GM12878 (cell line): ENCODE data around the gene CBLB. TPM values are rescaled to one million over a fixed set of nuclear protein-coding genes. Genes with fewer than 3 reads are reported as not detected.
A peak's percentile ranks its signal among the peaks of the same experiment; 100 is the strongest.

Experiments
- BHLHE40 ChIP-seq, 2 experiments: fragments of 450-650 bp in 1 of 2; IDR thresholded peaks; 2 replicates each; pipeline ENCODE4 v1.6.1; 2011 to 2017; ENCODE audit warnings: low read depth in 2 of 2, borderline replicate concordance in 1 of 2, improper control_type of control experiment in 1 of 2, low read length in 1 of 2, mild to moderate bottlenecking in 1 of 2
- CBFB ChIP-seq: IDR thresholded peaks from 2 replicates; pipeline ENCODE4 v1.6.1; 2016; ENCODE audit warnings: antibody characterized with exemption, low read depth
- CEBPB ChIP-seq, 2 experiments: fragments of 150-350 bp in 1 of 2; IDR thresholded peaks; 2 replicates each; pipeline ENCODE4 v1.6.1; 2012 to 2014; ENCODE audit warnings: low read depth in 2 of 2, low read length in 2 of 2, borderline replicate concordance in 1 of 2, inconsistent platforms in 1 of 2
- EED ChIP-seq: sonication (generic); IDR thresholded peaks from 2 replicates; pipeline ENCODE4 v1.6.1; 2016; ENCODE audit warnings: antibody characterized with exemption, low read depth
- ESRRA ChIP-seq: IDR thresholded peaks from 2 replicates; pipeline ENCODE4 v1.6.1; 2012; ENCODE audit warnings: mild to moderate bottlenecking, low read length, improper control_type of control experiment
- IRF4 ChIP-seq: IDR thresholded peaks from 2 replicates; pipeline ENCODE4 v1.6.1; 2011; ENCODE audit warnings: low read depth, low read length
- JUND ChIP-seq: IDR thresholded peaks from 2 replicates; pipeline ENCODE4 v1.6.1; 2012; ENCODE audit warnings: low read depth, mild to moderate bottlenecking, low read length, improper control_type of control experiment, moderate library complexity
- MAX ChIP-seq: IDR thresholded peaks from 2 replicates; pipeline ENCODE4 v1.6.1; 2012; ENCODE audit warnings: low read depth, low read length, improper control_type of control experiment
- MYC ChIP-seq: IDR thresholded peaks from 2 replicates; pipeline ENCODE4 v1.6.1; 2011; ENCODE audit warnings: mild to moderate bottlenecking, low read length, moderate library complexity, inconsistent platforms; ENCODE audit not compliant: insufficient read depth, insufficient replicate concordance, insufficient read length, severe bottlenecking
- NR2F1 ChIP-seq: fragments of 450-650 bp; conservative IDR thresholded peaks from 2 replicates; pipeline ENCODE4 v1.6.1; 2017; ENCODE audit warnings: mild to moderate bottlenecking
- PBX3 ChIP-seq: IDR thresholded peaks from 2 replicates; pipeline ENCODE4 v1.6.1; 2011; ENCODE audit warnings: mild to moderate bottlenecking, low read depth, low read length, moderate library complexity; ENCODE audit not compliant: insufficient replicate concordance
- RAD51 ChIP-seq: fragments of 450-650 bp; IDR thresholded peaks from 2 replicates; pipeline ENCODE4 v1.6.1; 2016; ENCODE audit warnings: moderate library complexity, mild to moderate bottlenecking, inconsistent platforms
- RFX5 ChIP-seq: IDR thresholded peaks from 2 replicates; pipeline ENCODE4 v1.6.1; 2011; ENCODE audit warnings: low read depth, low read length, improper control_type of control experiment
- SIN3A ChIP-seq: IDR thresholded peaks from 2 replicates; pipeline ENCODE4 v1.6.1; 2012; ENCODE audit warnings: low read depth, low read length, improper control_type of control experiment
- SMARCA5 ChIP-seq: fragments of 450-650 bp; IDR thresholded peaks from 2 replicates; pipeline ENCODE4 v1.6.1; 2017; ENCODE audit warnings: mild to moderate bottlenecking
- SMC3 ChIP-seq: IDR thresholded peaks from 2 replicates; pipeline ENCODE4 v1.6.1; 2011; ENCODE audit warnings: low read length, improper control_type of control experiment, borderline replicate concordance
- SUPT20H ChIP-seq: IDR thresholded peaks from 2 replicates; pipeline ENCODE4 v1.6.1; 2011; ENCODE audit warnings: low read depth, mild to moderate bottlenecking, low read length, moderate library complexity, borderline replicate concordance; ENCODE audit not compliant: control insufficient read depth
- polyA plus RNA-seq, 11 experiments: library from polyadenylated mRNA; depleted of rRNA in 4 of 11; unstranded in 6 of 11; stranded (reverse) in 5 of 11; fragments of >200 nt; fragmentation: Nextera tagmentation in 4 of 11; fragmentation: Illumina TruSeq in 1 of 11; extraction: Ambion mirVana in 4 of 11; extraction: Trizol in 1 of 11; gene quantifications; 1 replicate in 1 of 11; 2 replicates in 10 of 11; pipeline versions ENCODE4 v1.2.1 to v1.2.3, GENCODE V29; 2011 to 2016; ENCODE audit warnings: inconsistent platforms in 2 of 11, missing spikeins in 2 of 11, low read depth in 1 of 11
- total RNA-seq, 4 experiments: library from RNA; depleted of rRNA in 3 of 4; stranded (reverse); fragments of >200 nt in 3 of 4; fragmentation: Illumina TruSeq in 1 of 4; extraction: Trizol in 1 of 4; gene quantifications; 2 replicates each; pipeline versions ENCODE4 v1.2.1 to v1.2.3, GENCODE V29; 2013 to 2021
- TF ChIP-seq, protein P1 (sequence below): fragments of 450-650 bp; IDR thresholded peaks from 2 replicates; pipeline ENCODE4 v1.6.1; 2016; ENCODE audit warnings: mild to moderate bottlenecking, moderate library complexity, borderline replicate concordance
- TF ChIP-seq, protein P2 (sequence below): fragments of 450-650 bp; IDR thresholded peaks from 2 replicates; pipeline ENCODE4 v1.6.1; 2017; ENCODE audit warnings: mild to moderate bottlenecking, moderate library complexity
- TF ChIP-seq, protein P3 (sequence below): fragments of 450-650 bp; IDR thresholded peaks from 2 replicates; pipeline ENCODE4 v1.6.1; 2017; ENCODE audit warnings: low read depth, mild to moderate bottlenecking, moderate library complexity

CBLB gene
- total and polyA plus RNA-seq, 10 of the 15 experiments (the other 5 are each of a cell fraction or from before 2014, with no cell fraction given), result 17.2 to 107 (median 41.9) TPM

- TF ChIP-seq, protein P1, sequence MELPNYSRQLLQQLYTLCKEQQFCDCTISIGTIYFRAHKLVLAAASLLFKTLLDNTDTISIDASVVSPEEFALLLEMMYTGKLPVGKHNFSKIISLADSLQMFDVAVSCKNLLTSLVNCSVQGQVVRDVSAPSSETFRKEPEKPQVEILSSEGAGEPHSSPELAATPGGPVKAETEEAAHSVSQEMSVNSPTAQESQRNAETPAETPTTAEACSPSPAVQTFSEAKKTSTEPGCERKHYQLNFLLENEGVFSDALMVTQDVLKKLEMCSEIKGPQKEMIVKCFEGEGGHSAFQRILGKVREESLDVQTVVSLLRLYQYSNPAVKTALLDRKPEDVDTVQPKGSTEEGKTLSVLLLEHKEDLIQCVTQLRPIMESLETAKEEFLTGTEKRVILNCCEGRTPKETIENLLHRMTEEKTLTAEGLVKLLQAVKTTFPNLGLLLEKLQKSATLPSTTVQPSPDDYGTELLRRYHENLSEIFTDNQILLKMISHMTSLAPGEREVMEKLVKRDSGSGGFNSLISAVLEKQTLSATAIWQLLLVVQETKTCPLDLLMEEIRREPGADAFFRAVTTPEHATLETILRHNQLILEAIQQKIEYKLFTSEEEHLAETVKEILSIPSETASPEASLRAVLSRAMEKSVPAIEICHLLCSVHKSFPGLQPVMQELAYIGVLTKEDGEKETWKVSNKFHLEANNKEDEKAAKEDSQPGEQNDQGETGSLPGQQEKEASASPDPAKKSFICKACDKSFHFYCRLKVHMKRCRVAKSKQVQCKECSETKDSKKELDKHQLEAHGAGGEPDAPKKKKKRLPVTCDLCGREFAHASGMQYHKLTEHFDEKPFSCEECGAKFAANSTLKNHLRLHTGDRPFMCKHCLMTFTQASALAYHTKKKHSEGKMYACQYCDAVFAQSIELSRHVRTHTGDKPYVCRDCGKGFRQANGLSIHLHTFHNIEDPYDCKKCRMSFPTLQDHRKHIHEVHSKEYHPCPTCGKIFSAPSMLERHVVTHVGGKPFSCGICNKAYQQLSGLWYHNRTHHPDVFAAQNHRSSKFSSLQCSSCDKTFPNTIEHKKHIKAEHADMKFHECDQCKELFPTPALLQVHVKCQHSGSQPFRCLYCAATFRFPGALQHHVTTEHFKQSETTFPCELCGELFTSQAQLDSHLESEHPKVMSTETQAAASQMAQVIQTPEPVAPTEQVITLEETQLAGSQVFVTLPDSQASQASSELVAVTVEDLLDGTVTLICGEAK, result no peak
- TF ChIP-seq IRF4 (no peak), SMC3 (no peak), NR2F1 (no peak), JUND (no peak), RFX5 (no peak), MYC (no peak), SMARCA5 (no peak), SIN3A (no peak), ESRRA (no peak; the same call in 1 of the 2 replicates), CBFB (0 out of 2 replicates have a peak, but pooled peaks have one; percentile 54), EED (no peak), MAX (no peak), BHLHE40 (IDR thresholded peaks at IDR 0.05; ENCODE audit: borderline replicate concordance in 1 of 2, low read depth in 2 of 2, low read length in 1 of 2) (no peak), SUPT20H (no peak), PBX3 (no peak), RAD51 (no peak), CEBPB (IDR thresholded peaks at IDR 0.05; ENCODE audit: borderline replicate concordance in 1 of 2, low read depth in 2 of 2, low read length in 2 of 2) (no peak)
- TF ChIP-seq, protein P2, sequence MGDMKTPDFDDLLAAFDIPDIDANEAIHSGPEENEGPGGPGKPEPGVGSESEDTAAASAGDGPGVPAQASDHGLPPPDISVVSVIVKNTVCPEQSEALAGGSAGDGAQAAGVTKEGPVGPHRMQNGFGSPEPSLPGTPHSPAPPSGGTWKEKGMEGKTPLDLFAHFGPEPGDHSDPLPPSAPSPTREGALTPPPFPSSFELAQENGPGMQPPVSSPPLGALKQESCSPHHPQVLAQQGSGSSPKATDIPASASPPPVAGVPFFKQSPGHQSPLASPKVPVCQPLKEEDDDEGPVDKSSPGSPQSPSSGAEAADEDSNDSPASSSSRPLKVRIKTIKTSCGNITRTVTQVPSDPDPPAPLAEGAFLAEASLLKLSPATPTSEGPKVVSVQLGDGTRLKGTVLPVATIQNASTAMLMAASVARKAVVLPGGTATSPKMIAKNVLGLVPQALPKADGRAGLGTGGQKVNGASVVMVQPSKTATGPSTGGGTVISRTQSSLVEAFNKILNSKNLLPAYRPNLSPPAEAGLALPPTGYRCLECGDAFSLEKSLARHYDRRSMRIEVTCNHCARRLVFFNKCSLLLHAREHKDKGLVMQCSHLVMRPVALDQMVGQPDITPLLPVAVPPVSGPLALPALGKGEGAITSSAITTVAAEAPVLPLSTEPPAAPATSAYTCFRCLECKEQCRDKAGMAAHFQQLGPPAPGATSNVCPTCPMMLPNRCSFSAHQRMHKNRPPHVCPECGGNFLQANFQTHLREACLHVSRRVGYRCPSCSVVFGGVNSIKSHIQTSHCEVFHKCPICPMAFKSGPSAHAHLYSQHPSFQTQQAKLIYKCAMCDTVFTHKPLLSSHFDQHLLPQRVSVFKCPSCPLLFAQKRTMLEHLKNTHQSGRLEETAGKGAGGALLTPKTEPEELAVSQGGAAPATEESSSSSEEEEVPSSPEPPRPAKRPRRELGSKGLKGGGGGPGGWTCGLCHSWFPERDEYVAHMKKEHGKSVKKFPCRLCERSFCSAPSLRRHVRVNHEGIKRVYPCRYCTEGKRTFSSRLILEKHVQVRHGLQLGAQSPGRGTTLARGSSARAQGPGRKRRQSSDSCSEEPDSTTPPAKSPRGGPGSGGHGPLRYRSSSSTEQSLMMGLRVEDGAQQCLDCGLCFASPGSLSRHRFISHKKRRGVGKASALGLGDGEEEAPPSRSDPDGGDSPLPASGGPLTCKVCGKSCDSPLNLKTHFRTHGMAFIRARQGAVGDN, result no peak
- TF ChIP-seq, protein P3, sequence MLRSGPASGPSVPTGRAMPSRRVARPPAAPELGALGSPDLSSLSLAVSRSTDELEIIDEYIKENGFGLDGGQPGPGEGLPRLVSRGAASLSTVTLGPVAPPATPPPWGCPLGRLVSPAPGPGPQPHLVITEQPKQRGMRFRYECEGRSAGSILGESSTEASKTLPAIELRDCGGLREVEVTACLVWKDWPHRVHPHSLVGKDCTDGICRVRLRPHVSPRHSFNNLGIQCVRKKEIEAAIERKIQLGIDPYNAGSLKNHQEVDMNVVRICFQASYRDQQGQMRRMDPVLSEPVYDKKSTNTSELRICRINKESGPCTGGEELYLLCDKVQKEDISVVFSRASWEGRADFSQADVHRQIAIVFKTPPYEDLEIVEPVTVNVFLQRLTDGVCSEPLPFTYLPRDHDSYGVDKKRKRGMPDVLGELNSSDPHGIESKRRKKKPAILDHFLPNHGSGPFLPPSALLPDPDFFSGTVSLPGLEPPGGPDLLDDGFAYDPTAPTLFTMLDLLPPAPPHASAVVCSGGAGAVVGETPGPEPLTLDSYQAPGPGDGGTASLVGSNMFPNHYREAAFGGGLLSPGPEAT, result 0 out of 2 replicates have a peak, but pooled peaks have one; percentile 18
Measured at GRCh38 chr3:105806359-105806758, 62.5 kb downstream of the CBLB start (continued).
